ENCODE data around the gene REPS2.

Gene REPS2

GRCh38 chrX:16981980-16982379, 35.5 kb downstream of the REPS2 start:
- TF ChIP-seq CTCF (IDR thresholded peaks at IDR 0.05; ENCODE audit: control extremely low read depth, extremely low read depth, low read depth, missing control alignments), result no peak
- CTCF ChIA-PET, result no interaction called here

GRCh38 chrX:16983051-16983450, 36.6 kb downstream of the REPS2 start:
- CTCF ChIA-PET, result no interaction called here
- DNase-seq (ENCODE audit: extremely low spot score), result no peak
- POLR2A ChIA-PET, result no interaction called here
- no peak for TF ChIP-seq CTCF (IDR thresholded peaks at IDR 0.05; ENCODE audit: control extremely low read depth, extremely low read depth, low read depth, missing control alignments)

More at GRCh38 chrX:16981980-16982379, 35.5 kb downstream of the REPS2 start:
- DNase-seq (ENCODE audit: extremely low spot score), result no peak
- POLR2A ChIA-PET, result no interaction called here

- no peak for TF ChIP-seq CTCF (IDR thresholded peaks at IDR 0.05; ENCODE audit: control extremely low read depth, extremely low read depth, low read depth, missing control alignments)
- ChIA-PET POLR2A (no interaction called here), CTCF (interaction anchor here (1.5 kb wide), 1 partner anchor 102 kb away, joined by 4 read pairs; no protein-coding TSS in a partner anchor)
- DNase-seq (ENCODE audit: extremely low spot score), result no peak
These were observed 38.8 kb downstream of the REPS2 start for GRCh38 chrX:16985286-16985685.

- ChIA-PET CTCF (interaction anchor here (1.5 kb wide), 1 partner anchor 103 kb away, joined by 4 read pairs; no protein-coding TSS in a partner anchor), POLR2A (no interaction called here)
- DNase-seq (ENCODE audit: extremely low spot score), result no peak
- TF ChIP-seq CTCF (IDR thresholded peaks at IDR 0.05; ENCODE audit: control extremely low read depth, extremely low read depth, low read depth, missing control alignments), result no peak
These were observed 39.7 kb downstream of the REPS2 start for GRCh38 chrX:16986169-16986568.

GRCh38 chrX:16989750-16990149, 43.3 kb downstream of the REPS2 start:
- POLR2A ChIA-PET, result no interaction called here
- CTCF ChIA-PET, result no interaction called here
- no peak for TF ChIP-seq CTCF (IDR thresholded peaks at IDR 0.05; ENCODE audit: control extremely low read depth, extremely low read depth, low read depth, missing control alignments)

GRCh38 chrX:16990839-16991238, 44.4 kb downstream of the REPS2 start:
- no peak for TF ChIP-seq CTCF (IDR thresholded peaks at IDR 0.05; ENCODE audit: control extremely low read depth, extremely low read depth, low read depth, missing control alignments)
- DNase-seq (ENCODE audit: extremely low spot score), result no peak
- POLR2A ChIA-PET, result no interaction called here
- CTCF ChIA-PET, result no interaction called here

More at GRCh38 chrX:16989750-16990149, 43.3 kb downstream of the REPS2 start:
- DNase-seq (ENCODE audit: extremely low spot score), result no peak

- no peak for DNase-seq (ENCODE audit: extremely low spot score)
- POLR2A ChIA-PET, result no interaction called here
- CTCF ChIA-PET, result no interaction called here
- no peak for TF ChIP-seq CTCF (IDR thresholded peaks at IDR 0.05; ENCODE audit: control extremely low read depth, extremely low read depth, low read depth, missing control alignments)
These were observed 46.0 kb downstream of the REPS2 start for GRCh38 chrX:16992445-16992844.
